ENCODE results near the gene CHCHD6.

DNA sequence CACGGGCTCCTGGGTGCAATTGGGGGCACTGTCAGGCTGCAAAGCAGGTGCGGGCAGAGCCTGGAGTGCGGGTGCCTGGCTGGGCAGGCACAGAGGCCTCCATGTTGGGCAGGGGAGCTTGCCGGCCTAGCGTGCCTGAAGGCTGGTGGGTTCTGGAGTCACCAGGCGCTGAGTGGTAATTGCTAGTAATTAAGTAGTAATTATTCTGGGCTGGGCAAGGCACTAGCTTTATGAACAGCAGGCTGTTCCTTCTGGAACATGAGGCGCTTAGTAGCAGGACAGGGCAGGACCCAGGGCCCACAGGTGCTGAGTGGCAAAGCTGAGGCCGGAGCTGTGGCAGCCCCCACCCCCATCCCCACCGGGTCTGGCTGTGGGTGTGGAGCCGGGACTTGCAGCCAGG lies 304.2 kb downstream of the CHCHD6 start:
- TF ChIP-seq, protein P1, sequence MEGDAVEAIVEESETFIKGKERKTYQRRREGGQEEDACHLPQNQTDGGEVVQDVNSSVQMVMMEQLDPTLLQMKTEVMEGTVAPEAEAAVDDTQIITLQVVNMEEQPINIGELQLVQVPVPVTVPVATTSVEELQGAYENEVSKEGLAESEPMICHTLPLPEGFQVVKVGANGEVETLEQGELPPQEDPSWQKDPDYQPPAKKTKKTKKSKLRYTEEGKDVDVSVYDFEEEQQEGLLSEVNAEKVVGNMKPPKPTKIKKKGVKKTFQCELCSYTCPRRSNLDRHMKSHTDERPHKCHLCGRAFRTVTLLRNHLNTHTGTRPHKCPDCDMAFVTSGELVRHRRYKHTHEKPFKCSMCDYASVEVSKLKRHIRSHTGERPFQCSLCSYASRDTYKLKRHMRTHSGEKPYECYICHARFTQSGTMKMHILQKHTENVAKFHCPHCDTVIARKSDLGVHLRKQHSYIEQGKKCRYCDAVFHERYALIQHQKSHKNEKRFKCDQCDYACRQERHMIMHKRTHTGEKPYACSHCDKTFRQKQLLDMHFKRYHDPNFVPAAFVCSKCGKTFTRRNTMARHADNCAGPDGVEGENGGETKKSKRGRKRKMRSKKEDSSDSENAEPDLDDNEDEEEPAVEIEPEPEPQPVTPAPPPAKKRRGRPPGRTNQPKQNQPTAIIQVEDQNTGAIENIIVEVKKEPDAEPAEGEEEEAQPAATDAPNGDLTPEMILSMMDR (IDR thresholded peaks at IDR 0.05): no peak
- no peak for TF ChIP-seq POLR2A (IDR thresholded peaks at IDR 0.05)
